NCI-H82 treated with DMSO at 0.1 percent for 48 hours (cell line): ENCODE data around the gene CTNNA2.

Experiments used
- DNase-seq: peaks from one replicate; lab custom pipeline; 2025; ENCODE audit not compliant: unreplicated experiment; lab: John Stamatoyannopoulos, UW

CTNNA2 gene

DNA sequence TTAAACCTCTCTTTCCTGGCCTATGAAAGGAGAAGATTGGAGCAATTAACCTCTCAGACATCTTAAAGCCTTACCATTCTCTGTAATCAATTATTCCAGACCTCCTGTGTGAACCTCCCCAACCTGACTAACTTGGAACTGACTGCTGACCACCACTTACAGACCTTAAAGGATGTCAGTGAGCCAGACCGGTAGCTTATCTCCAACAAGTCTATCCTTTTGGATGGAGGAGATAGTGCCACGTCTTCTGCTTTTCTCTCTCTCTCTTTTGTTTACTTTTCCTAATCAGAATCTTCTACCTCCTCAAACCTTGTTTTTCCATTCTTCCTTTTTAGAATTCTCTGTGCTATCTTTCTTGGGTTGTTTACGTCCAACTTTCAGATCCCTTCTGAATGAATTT lies 734.5 kb downstream of the CTNNA2 start:
- no peak for DNase-seq

- DNase-seq = no peak
These were observed 735.3 kb downstream of the CTNNA2 start for GRCh38 chr2:80248146-80248545.

DNA sequence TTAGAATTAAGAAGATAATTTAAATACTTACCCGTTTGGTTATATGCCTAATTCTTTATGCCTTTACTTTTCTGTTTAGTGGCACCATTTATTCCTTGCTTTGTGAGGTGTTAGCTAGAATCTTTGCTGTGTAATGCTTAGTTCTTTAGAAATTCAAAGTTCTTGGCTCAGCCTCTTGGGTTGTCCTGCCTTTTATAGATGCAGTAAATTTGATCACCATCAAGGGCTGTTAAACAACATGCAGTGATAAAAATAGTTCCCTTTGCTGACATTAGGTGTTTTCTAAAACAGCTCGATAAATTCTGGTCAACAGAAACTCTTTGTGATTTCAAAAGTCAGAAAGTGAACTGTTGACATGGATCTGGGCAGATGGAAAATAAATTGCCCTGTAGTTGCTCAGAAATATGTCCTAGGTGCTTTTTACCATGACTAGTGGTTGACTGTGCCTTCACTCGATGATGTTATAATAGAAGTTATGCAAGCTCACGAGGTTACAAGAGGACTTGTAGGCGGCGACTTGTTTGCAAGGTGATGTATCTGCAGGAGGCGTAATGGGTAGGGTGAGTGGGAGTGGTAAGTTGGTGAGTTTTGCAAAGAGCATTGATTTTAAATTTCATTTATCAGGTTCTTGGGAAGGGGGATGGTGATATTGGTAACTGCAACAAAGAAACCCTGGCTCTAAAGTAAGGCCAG lies 739.6 kb downstream of the CTNNA2 start:
- DNase-seq = no peak

DNA sequence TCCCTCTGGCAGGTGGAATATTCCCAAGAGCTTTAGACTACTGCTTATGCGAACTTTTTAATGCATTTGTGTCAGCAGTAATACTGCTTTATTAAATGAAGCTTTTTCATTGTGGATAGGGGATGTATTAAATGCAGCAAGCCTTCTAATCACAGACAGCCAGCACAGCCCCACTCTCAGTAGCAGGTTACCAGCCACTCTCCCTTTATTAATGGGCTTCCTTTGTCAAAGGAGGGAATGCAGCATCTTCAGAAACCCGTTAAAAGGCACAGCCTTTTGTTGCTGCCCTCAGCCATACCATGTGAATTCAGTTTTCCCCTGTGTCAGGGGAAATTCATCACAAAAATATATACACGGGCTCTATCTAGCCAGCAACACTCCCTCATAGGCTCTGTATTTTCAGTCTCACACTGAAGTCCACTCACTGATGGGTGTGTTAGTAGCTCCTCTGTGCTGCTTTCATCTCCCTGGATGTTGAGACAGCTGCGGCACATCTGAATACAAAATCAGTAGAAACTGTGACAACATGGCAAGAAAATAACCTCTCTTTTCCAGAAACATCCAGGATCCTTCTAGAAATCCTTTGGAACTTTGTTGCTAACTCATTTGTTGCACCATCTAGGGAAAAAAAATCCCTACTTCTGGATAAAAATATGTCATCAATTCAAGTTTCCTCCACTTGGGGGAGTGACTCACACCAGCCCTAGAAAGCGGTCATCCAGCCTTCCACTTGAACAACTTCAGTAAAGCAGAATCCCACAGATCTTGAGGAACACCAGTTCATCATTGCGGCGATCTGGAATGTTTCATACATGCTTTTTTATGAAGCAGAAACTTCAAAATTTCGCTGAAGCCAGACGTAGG lies 743.3 kb downstream of the CTNNA2 start:
- peak; percentile 6 for DNase-seq

DNA sequence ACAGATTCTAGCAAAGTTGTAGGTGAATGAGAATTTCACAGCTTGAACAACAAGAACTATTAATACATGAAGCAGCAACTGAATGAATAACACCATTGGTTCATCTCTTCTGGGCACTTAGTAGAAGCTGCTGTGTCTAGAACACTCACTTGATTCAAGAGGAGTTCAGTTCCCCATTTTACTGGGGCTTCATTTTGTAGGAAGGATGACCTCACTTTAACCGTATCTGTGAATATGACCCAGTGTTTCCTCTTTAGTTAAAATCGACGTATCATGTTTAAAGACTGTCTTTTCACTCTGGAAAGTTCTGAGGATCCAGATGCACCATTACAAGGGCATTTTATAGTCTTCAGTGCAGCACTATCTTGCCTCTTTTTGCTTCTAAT lies 743.9 kb downstream of the CTNNA2 start:
- no peak for DNase-seq

- DNase-seq = no peak
These were observed 744.6 kb downstream of the CTNNA2 start for GRCh38 chr2:80257450-80257849.

DNA sequence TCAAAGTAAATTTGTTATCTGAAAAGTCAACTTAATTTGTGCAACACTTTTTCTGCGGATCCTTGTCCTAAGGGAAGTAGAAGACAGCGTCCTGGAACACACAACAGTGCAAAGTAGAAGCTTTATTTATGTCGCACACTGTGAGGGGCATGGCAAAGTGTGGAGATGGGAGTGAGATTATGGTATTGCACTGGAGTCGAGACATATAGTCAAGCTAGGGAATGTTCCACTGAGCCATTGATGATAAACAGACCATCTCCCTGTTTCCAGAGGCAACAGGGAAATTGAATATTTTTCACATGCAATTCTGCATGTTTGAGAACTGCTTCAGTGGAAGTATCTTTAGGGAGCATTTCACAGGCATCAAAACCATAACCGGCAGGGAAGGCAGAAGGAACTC lies 745.5 kb downstream of the CTNNA2 start:
- no peak for DNase-seq

DNA sequence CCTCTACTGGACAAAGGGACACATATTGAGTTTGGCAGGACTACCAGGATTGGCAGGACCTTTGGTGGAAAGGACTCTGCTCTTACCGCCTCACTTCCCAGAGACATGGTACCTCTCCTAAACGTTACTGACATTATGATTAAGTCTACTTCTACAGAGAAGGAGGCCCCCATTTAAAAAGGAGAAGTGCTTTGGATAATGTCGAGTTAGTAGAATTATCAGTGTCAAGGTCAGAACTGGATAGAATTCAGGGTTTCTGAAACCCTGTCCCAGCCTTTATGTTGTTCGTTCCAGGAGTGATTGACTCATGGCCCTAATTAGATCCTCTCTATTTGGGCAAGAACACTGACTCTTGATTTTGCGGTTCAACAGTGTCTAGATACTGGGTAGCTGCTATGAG lies 745.9 kb downstream of the CTNNA2 start:
- no peak for DNase-seq

- DNase-seq = no peak
These were observed 746.4 kb downstream of the CTNNA2 start for GRCh38 chr2:80259292-80259691.

GRCh38 chr2:80266231-80266630 lies 753.4 kb downstream of the CTNNA2 start:
- DNase-seq = no peak

GRCh38 chr2:80269806-80270205 lies 757.0 kb downstream of the CTNNA2 start:
- DNase-seq = no peak

GRCh38 chr2:80280598-80280997 lies 767.7 kb downstream of the CTNNA2 start:
- no peak for DNase-seq

DNA sequence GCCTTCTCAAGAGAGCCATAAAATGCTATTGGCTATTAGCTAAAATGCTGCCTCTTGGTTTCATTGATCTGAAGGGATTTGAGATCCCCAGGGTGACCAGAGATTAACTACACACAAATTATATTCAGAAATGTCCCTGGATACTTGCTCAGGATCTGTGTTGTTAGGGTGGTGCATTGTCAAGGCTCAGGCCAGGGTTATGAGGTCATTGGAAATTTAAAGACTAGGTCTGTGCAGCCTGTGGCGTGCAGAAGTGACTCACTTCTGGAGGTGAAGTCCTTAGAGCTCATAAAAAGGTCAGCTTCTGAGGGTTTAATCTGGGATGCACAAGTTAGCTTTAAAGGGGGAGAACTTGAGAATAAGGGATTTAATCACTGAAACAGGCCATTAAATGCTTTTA lies 768.2 kb downstream of the CTNNA2 start:
- DNase-seq = no peak

DNA sequence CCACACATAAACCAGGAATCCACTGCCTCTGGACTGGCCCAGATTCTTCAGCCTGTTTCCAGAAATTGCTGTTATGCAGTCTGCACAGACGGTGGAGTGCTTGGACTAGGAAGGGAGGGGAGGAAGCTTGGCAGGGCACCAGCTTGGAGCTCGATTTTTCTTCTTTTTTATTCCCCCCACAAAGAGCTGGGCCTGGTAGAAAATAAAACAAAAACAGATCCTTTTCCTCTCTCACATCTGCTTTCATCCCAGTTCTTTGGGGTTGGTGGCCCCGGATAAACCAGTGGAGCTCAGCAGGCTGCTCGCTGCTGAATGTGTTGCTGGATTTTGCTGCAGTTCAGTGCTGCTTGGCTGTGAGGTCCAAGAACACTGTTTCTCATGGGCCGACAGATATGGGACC lies 775.7 kb downstream of the CTNNA2 start:
- no peak for DNase-seq

- DNase-seq = no peak
These were observed 778.8 kb downstream of the CTNNA2 start for GRCh38 chr2:80291656-80292055.

DNA sequence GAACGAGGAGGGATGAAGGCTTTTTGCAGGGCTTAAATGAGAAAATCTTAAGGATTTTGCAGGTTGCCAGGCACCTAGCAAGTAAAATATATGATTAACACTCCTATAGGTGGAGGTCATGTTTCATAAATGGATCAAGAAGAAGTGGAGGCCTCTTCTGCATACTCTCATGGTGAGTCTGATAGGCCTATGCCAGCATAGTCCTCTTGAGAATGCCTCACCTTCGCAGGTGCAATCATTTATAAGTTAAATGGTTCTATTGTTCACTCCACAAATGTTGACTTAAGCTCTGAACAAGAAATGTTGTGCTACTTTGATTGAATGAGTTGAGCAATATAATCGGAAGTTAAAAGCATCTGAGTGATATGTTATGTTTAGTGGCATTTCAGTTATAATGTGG lies 779.6 kb downstream of the CTNNA2 start:
- DNase-seq = no peak

DNA sequence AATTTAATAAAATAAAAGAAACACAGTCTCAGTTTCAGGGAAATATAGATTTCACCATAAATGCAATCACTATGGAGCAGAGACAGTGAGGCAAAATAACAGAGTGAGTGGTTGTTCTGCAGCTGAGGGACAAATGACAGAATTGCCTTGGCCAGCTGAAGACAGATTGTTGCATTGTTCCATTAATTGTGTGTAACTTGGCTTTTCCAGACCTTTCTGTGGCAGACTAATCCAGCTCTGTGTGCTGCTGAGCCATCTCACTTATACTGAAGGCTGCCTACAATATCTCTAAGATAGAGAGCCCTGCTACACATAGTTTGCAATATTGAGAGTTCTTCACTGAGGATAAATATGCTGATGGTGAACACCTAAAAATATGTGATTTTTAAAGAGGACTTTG lies 780.2 kb downstream of the CTNNA2 start:
- DNase-seq = no peak

- DNase-seq = no peak
These were observed 786.1 kb downstream of the CTNNA2 start for GRCh38 chr2:80298954-80299353.

DNA sequence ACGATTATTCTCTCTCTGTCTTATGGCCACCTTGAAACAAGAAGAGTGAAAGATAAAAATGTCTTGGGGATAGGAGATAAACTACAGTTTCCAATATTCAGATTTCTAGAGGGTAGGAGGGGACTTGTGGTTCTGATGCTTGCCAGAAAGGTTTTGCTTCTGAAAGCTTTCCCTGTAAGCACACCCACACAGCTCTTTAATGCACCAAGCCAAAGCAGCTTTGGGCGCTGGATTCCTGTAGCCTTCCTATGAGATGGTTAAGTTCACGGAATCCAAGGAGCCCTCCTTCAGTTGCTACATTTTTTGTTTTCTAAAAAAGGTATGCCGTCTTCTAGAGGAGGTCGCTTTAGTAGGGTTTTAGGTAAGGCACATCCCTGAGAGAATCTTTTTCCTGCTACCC lies 786.8 kb downstream of the CTNNA2 start:
- no peak for DNase-seq

DNA sequence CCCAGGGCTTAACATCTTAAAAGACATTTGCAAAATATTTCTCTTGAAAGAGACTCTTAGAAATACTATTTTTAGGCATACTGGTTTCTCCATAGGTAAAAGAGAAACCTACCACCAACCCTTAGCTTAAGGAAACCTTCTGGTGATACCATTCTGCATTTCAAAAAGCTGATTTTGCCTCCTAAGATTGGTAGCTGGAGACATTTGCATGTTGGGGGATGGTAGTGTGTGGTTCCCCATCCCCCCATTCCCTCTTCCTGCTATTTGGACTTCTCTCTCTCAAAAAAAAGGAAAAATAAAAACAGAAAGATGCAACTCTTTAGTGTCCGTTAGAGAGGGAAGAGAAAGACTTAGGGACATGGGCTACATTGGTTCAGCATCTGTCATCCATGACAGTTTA lies 787.5 kb downstream of the CTNNA2 start:
- no peak for DNase-seq

DNA sequence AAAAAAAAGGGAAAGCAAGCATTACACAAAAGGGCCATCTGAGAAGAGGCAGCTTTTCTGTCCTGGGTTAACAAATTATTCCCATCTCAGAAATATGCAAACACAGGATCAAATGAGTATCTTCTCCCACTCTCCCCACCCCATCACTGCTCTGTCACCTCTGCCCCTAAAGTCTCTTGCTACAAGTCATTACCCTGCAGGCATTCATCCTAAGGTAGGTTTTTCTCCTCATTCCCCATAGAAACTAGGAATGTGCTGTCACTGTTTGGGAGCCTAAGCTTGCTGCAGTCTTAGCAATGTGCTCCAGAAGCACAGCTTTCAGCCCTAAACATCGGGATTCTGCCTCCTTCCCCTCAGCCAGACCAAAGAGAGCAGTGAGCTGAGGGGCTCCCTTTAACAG lies 788.1 kb downstream of the CTNNA2 start:
- DNase-seq = no peak

GRCh38 chr2:80302001-80302313 lies 789.1 kb downstream of the CTNNA2 start:
- no peak for DNase-seq
